Fibroblast of mammary gland (primary cell): ENCODE data around the gene CCDC191.

Experiments used
- DNase-seq: peaks from one replicate; pipeline ENCODE4 v3.0.0-alpha.2; 2010; ENCODE audit warnings: low read depth
- H3K4me3 ChIP-seq: 2 replicates; pipeline ENCODE4 v1.5.1; 2011; ENCODE audit warnings: low read depth, mild to moderate bottlenecking, low read length, moderate library complexity; ENCODE audit not compliant: control insufficient read depth
- CTCF ChIP-seq: conservative IDR thresholded peaks from 2 replicates; pipeline ENCODE4 v1.5.1; 2011; ENCODE audit warnings: low read depth, low read length, inconsistent platforms; ENCODE audit not compliant: control insufficient read depth, insufficient read depth

Gene CCDC191

GRCh38 chr3:114067804-114068203 is 11.5 kb upstream of the CCDC191 start:
- no peak for TF ChIP-seq CTCF
- H3K4me3 ChIP-seq: no peak overlapping the region
- DNase-seq: no peak

- TF ChIP-seq CTCF: no peak
- no peak for DNase-seq
- H3K4me3 ChIP-seq: no peak overlapping the region
Measured at GRCh38 chr3:114060906-114061655, 4.8 kb upstream of the CCDC191 start.

GRCh38 chr3:114058646-114059045 is 2.3 kb upstream of the CCDC191 start:
- DNase-seq: peak; percentile 15
- TF ChIP-seq CTCF: no peak
- H3K4me3 ChIP-seq: no peak overlapping the region

- TF ChIP-seq CTCF: no peak
- DNase-seq: no peak
- H3K4me3 ChIP-seq: peak overlapping the region; percentile 97
Measured at GRCh38 chr3:114057011-114057347, 653 bp upstream of the CCDC191 start.

- DNase-seq: peak; percentile 13
- no peak overlapping the region for H3K4me3 ChIP-seq
- no peak for TF ChIP-seq CTCF
Measured at GRCh38 chr3:114052216-114052615, 4.1 kb downstream of the CCDC191 start.

- DNase-seq: no peak
- H3K4me3 ChIP-seq: no peak overlapping the region
- no peak for TF ChIP-seq CTCF
Measured at GRCh38 chr3:114043205-114043604, 13.1 kb downstream of the CCDC191 start.

GRCh38 chr3:114035896-114036295 is 20.4 kb downstream of the CCDC191 start:
- H3K4me3 ChIP-seq: no peak overlapping the region
- DNase-seq: peak; percentile 37
- no peak for TF ChIP-seq CTCF
